ENCODE measurements around the gene ARPP21. TPM values are rescaled to one million over a fixed set of nuclear protein-coding genes. Genes with fewer than 3 reads are reported as not detected.

Gene ARPP21
- total RNA-seq, 4 donors from 2014 or later: not detected

DNA sequence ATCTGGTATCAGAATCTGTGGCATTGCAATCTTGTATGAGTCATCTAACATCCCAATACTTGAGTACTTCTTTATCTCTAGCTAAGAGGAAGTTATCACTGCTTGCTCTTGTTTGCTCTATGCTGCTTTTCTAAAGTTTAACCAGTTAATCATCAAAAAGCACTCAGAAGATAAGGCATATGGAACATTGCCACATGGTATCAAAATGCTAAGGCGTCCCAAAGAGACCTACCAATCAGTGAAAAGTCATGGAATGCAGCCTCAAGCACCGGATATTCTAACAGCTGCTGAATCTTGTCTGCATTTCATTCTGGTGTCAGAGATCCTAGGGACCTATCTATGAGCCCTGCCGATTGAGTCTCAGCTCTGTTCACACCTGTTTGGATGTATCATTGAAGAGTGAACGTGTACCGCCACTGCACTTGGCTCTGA is 192.8 kb downstream of the ARPP21 start:
- no peak overlapping the region for H3K27ac ChIP-seq
- 52 to 57% methylated on average over 5 of the region's 5 CpGs for WGBS, 2 donors
- H3K36me3 ChIP-seq: no peaks in the 10 kb centered on the region
- DNase-seq: no peak
- H3K4me1 ChIP-seq: no peaks in the 10 kb centered on the region
- TF ChIP-seq POLR2A (IDR thresholded peaks at IDR 0.05) (no peak), CTCF (IDR thresholded peaks at IDR 0.05) (no peak)
- no peaks in the 10 kb centered on the region for H3K27me3 ChIP-seq
- intact Hi-C loops (cut with DNase I): no loop called here
- no peak overlapping the region for H3K4me3 ChIP-seq
- no peaks in the 10 kb centered on the region for H3K9me3 ChIP-seq

Small RNAs within 50 kb of the gene (small RNA-seq; reads per million reads assigned to genes)
- gene MIR128-2: 0.14 to 0.30 (median 0.27) reads per million in 4 donors

Measured in esophagus squamous epithelium (tissue), 5 donors.